Liver (tissue), 3 donors: ENCODE results near the gene UBE2E2.

Source experiments
- EGR1 ChIP-seq, 2 donors: IDR thresholded peaks; 2 replicates each; pipeline ENCODE4 v1.6.1; 2016 to 2018; ENCODE audit warnings: antibody characterized with exemption in 2 of 2, low read depth in 2 of 2
- FOXA1 ChIP-seq: IDR thresholded peaks from 2 replicates; pipeline ENCODE4 v1.6.1; 2016; ENCODE audit warnings: antibody characterized with exemption
- GABPA ChIP-seq, 2 donors: IDR thresholded peaks in 1 of 2; conservative IDR thresholded peaks in 1 of 2; 2 replicates each; pipeline ENCODE4 v1.6.1; 2016; ENCODE audit warnings: antibody characterized with exemption in 2 of 2, mild to moderate bottlenecking in 1 of 2, moderate library complexity in 1 of 2
- HNF4G ChIP-seq: IDR thresholded peaks from 2 replicates; pipeline ENCODE4 v1.6.1; 2016; ENCODE audit warnings: antibody characterized with exemption
- JUND ChIP-seq, 2 donors: IDR thresholded peaks; 2 replicates each; pipeline ENCODE4 v1.6.1; 2016; ENCODE audit warnings: antibody characterized with exemption in 2 of 2
- RAD21 ChIP-seq, 2 donors: IDR thresholded peaks; 2 replicates each; pipeline ENCODE4 v1.6.1; 2016; ENCODE audit warnings: antibody characterized with exemption in 2 of 2, mild to moderate bottlenecking in 2 of 2
- SP1 ChIP-seq: IDR thresholded peaks from 2 replicates; pipeline ENCODE4 v1.6.1; 2018; ENCODE audit warnings: antibody characterized with exemption, mild to moderate bottlenecking
- TAF1 ChIP-seq: conservative IDR thresholded peaks from 2 replicates; pipeline ENCODE4 v1.6.1; 2016; ENCODE audit warnings: antibody characterized with exemption, mild to moderate bottlenecking
- YY1 ChIP-seq: IDR thresholded peaks from 2 replicates; pipeline ENCODE4 v1.6.1; 2016; ENCODE audit warnings: antibody characterized with exemption, mild to moderate bottlenecking
- TF ChIP-seq, protein P1 (sequence below): fragments of 150-350 bp; IDR thresholded peaks from 2 replicates; pipeline ENCODE4 v1.5.1; 2017; ENCODE audit warnings: improper control_type of control experiment, low read depth, low read length; ENCODE audit not compliant: missing input control
- TF ChIP-seq, protein P2 (sequence below): IDR thresholded peaks from 2 replicates; pipeline ENCODE4 v1.6.1; 2016; ENCODE audit warnings: antibody characterized with exemption
- TF ChIP-seq, protein P3 (sequence below): IDR thresholded peaks from 2 replicates; pipeline ENCODE4 v1.6.1; 2016; ENCODE audit warnings: antibody characterized with exemption
- TF ChIP-seq, protein P4 (sequence below): IDR thresholded peaks from 2 replicates; pipeline ENCODE4 v1.6.1; 2016; ENCODE audit warnings: antibody characterized with exemption
- TF ChIP-seq, protein P5 (sequence below): IDR thresholded peaks from 2 replicates; pipeline ENCODE4 v1.6.1; 2016; ENCODE audit warnings: antibody characterized with exemption, mild to moderate bottlenecking
- donor health status: healthy.
- donor health status: healthy.

DNA sequence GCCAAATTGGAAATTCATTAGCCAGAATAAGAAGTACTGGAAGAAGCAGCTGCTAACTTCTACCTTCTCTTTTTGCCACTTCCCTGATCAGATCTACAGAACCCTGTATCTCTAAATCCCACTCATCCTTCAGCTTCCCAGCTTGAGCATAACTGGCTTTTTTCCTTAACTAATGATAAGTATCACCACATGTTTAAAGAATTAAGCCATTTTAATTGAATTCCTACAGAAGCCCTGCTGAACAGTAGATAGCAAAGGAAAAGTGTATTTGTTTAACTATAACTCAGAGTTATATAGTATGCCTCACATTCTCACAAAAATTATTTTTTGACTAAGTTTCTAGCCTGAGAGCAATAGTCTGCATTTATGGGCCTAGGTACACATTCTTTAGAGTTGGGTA, 262.4 kb downstream of the UBE2E2 start:
- TF ChIP-seq, protein P1, sequence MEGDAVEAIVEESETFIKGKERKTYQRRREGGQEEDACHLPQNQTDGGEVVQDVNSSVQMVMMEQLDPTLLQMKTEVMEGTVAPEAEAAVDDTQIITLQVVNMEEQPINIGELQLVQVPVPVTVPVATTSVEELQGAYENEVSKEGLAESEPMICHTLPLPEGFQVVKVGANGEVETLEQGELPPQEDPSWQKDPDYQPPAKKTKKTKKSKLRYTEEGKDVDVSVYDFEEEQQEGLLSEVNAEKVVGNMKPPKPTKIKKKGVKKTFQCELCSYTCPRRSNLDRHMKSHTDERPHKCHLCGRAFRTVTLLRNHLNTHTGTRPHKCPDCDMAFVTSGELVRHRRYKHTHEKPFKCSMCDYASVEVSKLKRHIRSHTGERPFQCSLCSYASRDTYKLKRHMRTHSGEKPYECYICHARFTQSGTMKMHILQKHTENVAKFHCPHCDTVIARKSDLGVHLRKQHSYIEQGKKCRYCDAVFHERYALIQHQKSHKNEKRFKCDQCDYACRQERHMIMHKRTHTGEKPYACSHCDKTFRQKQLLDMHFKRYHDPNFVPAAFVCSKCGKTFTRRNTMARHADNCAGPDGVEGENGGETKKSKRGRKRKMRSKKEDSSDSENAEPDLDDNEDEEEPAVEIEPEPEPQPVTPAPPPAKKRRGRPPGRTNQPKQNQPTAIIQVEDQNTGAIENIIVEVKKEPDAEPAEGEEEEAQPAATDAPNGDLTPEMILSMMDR = no peak
- no peak for TF ChIP-seq YY1
- TF ChIP-seq RAD21 (IDR thresholded peaks at IDR 0.05) = no peak
- no peak for TF ChIP-seq EGR1 (IDR thresholded peaks at IDR 0.05; ENCODE audit: low read depth in 2 of 2)
- TF ChIP-seq, protein P2, sequence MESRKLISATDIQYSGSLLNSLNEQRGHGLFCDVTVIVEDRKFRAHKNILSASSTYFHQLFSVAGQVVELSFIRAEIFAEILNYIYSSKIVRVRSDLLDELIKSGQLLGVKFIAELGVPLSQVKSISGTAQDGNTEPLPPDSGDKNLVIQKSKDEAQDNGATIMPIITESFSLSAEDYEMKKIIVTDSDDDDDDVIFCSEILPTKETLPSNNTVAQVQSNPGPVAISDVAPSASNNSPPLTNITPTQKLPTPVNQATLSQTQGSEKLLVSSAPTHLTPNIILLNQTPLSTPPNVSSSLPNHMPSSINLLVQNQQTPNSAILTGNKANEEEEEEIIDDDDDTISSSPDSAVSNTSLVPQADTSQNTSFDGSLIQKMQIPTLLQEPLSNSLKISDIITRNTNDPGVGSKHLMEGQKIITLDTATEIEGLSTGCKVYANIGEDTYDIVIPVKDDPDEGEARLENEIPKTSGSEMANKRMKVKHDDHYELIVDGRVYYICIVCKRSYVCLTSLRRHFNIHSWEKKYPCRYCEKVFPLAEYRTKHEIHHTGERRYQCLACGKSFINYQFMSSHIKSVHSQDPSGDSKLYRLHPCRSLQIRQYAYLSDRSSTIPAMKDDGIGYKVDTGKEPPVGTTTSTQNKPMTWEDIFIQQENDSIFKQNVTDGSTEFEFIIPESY = no peak
- no peak for TF ChIP-seq SP1
- TF ChIP-seq, protein P3, sequence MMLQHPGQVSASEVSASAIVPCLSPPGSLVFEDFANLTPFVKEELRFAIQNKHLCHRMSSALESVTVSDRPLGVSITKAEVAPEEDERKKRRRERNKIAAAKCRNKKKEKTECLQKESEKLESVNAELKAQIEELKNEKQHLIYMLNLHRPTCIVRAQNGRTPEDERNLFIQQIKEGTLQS = no peak
- TF ChIP-seq FOXA1 = no peak
- no peak for TF ChIP-seq GABPA (IDR thresholded peaks at IDR 0.05 in 1 of 2, conservative IDR thresholded peaks at IDR 0.05 in 1 of 2)
- TF ChIP-seq, protein P4, sequence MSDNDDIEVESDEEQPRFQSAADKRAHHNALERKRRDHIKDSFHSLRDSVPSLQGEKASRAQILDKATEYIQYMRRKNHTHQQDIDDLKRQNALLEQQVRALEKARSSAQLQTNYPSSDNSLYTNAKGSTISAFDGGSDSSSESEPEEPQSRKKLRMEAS = no peak
- TF ChIP-seq, protein P5, sequence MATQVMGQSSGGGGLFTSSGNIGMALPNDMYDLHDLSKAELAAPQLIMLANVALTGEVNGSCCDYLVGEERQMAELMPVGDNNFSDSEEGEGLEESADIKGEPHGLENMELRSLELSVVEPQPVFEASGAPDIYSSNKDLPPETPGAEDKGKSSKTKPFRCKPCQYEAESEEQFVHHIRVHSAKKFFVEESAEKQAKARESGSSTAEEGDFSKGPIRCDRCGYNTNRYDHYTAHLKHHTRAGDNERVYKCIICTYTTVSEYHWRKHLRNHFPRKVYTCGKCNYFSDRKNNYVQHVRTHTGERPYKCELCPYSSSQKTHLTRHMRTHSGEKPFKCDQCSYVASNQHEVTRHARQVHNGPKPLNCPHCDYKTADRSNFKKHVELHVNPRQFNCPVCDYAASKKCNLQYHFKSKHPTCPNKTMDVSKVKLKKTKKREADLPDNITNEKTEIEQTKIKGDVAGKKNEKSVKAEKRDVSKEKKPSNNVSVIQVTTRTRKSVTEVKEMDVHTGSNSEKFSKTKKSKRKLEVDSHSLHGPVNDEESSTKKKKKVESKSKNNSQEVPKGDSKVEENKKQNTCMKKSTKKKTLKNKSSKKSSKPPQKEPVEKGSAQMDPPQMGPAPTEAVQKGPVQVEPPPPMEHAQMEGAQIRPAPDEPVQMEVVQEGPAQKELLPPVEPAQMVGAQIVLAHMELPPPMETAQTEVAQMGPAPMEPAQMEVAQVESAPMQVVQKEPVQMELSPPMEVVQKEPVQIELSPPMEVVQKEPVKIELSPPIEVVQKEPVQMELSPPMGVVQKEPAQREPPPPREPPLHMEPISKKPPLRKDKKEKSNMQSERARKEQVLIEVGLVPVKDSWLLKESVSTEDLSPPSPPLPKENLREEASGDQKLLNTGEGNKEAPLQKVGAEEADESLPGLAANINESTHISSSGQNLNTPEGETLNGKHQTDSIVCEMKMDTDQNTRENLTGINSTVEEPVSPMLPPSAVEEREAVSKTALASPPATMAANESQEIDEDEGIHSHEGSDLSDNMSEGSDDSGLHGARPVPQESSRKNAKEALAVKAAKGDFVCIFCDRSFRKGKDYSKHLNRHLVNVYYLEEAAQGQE = no peak
- TF ChIP-seq HNF4G = no peak
- TF ChIP-seq TAF1 = no peak
- TF ChIP-seq JUND (IDR thresholded peaks at IDR 0.05) = no peak
